ENCODE data around the gene LONP2.
"Not testable (repeated sequence)": the region's sequence is repeated elsewhere in the genome, so short reads cannot be mapped to it uniquely, and the experiment has no call there.

LONP2 gene

GRCh38 chr16:48235058-48235555, 9.0 kb upstream of the LONP2 start:
- DNase-seq (ENCODE audit: low read depth in 4 of 4, low spot score in 1 of 4) = no peak

GRCh38 chr16:48235556-48236136, 8.5 kb upstream of the LONP2 start:
- DNase-seq (ENCODE audit: low read depth in 4 of 4, low spot score in 1 of 4) = no peak

GRCh38 chr16:48236286-48236685, 7.8 kb upstream of the LONP2 start:
- DNase-seq (ENCODE audit: low read depth in 4 of 4, low spot score in 1 of 4) = no peak

- DNase-seq (ENCODE audit: low read depth in 4 of 4, low spot score in 1 of 4) = not testable (repeated sequence)
These were observed 4.0 kb upstream of the LONP2 start for GRCh38 chr16:48240147-48240546.

- DNase-seq (ENCODE audit: low read depth in 4 of 4, low spot score in 1 of 4) = no peak
These were observed 729 bp downstream of the LONP2 start for GRCh38 chr16:48244863-48245195.

- DNase-seq (ENCODE audit: low read depth in 4 of 4, low spot score in 1 of 4) = no peak
These were observed 2.0 kb downstream of the LONP2 start for GRCh38 chr16:48246066-48246465.

- DNase-seq (ENCODE audit: low read depth in 4 of 4, low spot score in 1 of 4) = no peak
These were observed 3.2 kb downstream of the LONP2 start, which contains the start of gene ABCC11 for GRCh38 chr16:48247311-48247710. Gene ABCC11 (minus strand): TSS chr16:48247539. CDS start chr16:48231921, 15,618 bp downstream.

GRCh38 chr16:48250520-48251278, 6.6 kb downstream of the LONP2 start:
- no peak for DNase-seq (ENCODE audit: low read depth in 4 of 4, low spot score in 1 of 4)

- no peak for DNase-seq (ENCODE audit: low read depth in 4 of 4, low spot score in 1 of 4)
These were observed 7.9 kb downstream of the LONP2 start for GRCh38 chr16:48252013-48252412.

- no peak for DNase-seq (ENCODE audit: low read depth in 4 of 4, low spot score in 1 of 4)
These were observed 12.6 kb downstream of the LONP2 start for GRCh38 chr16:48256579-48257177.

GRCh38 chr16:48261569-48261968, 17.5 kb downstream of the LONP2 start:
- DNase-seq (ENCODE audit: low read depth in 4 of 4, low spot score in 1 of 4) = no peak

GRCh38 chr16:48262631-48263030, 18.5 kb downstream of the LONP2 start:
- DNase-seq (ENCODE audit: low read depth in 4 of 4, low spot score in 1 of 4) = no peak

- DNase-seq (ENCODE audit: low read depth in 4 of 4, low spot score in 1 of 4) = no peak
These were observed 24.9 kb downstream of the LONP2 start for GRCh38 chr16:48269011-48269410.

- DNase-seq (ENCODE audit: low read depth in 4 of 4, low spot score in 1 of 4) = no peak
These were observed 27.6 kb downstream of the LONP2 start for GRCh38 chr16:48271728-48272127.

GRCh38 chr16:48272837-48273421, 28.8 kb downstream of the LONP2 start:
- DNase-seq (ENCODE audit: low read depth in 4 of 4, low spot score in 1 of 4) = no peak

GRCh38 chr16:48274476-48274875, 30.4 kb downstream of the LONP2 start:
- DNase-seq (ENCODE audit: low read depth in 4 of 4, low spot score in 1 of 4) = no peak

- no peak for DNase-seq (ENCODE audit: low read depth in 4 of 4, low spot score in 1 of 4)
These were observed 32.0 kb downstream of the LONP2 start for GRCh38 chr16:48276102-48276501.

GRCh38 chr16:48277158-48277557, 33.1 kb downstream of the LONP2 start:
- DNase-seq (ENCODE audit: low read depth in 4 of 4, low spot score in 1 of 4) = no peak

- no peak for DNase-seq (ENCODE audit: low read depth in 4 of 4, low spot score in 1 of 4)
These were observed 35.1 kb downstream of the LONP2 start for GRCh38 chr16:48279199-48279598.

- DNase-seq (ENCODE audit: low read depth in 4 of 4, low spot score in 1 of 4) = no peak
These were observed 36.4 kb downstream of the LONP2 start for GRCh38 chr16:48280546-48280945.

- no peak for DNase-seq (ENCODE audit: low read depth in 4 of 4, low spot score in 1 of 4)
These were observed 38.6 kb downstream of the LONP2 start for GRCh38 chr16:48282636-48283263.

All from stimulated activated CD4-positive, alpha-beta T cell treated with anti-CD3 and anti-CD28 coated beads, Interleukin-1b, Interleukin-23, amount 100 ng/mL, for 24 hours (primary cell).